KOPT-K1 (cell line): ENCODE measurements around the gene PITHD1.
"Not testable (repeated sequence)": the region's sequence is repeated elsewhere in the genome, so short reads cannot be mapped to it uniquely, and the experiment has no call there.

Source experiments
- H3K27ac ChIP-seq: fragments of 200-600 bp; sonication (generic); 2 replicates; pipeline ENCODE4 v1.5.1; 2016; ENCODE audit warnings: antibody characterized with exemption, mild to moderate bottlenecking, low read depth, low read length; ENCODE audit not compliant: poor library complexity, severe bottlenecking
- H3K36me3 ChIP-seq: fragments of 200-600 bp; sonication (generic); 2 replicates; pipeline ENCODE4 v1.5.1; 2017; ENCODE audit warnings: antibody characterized with exemption, mild to moderate bottlenecking, low read length, moderate library complexity; ENCODE audit not compliant: insufficient read depth
- H3K9me3 ChIP-seq: fragments of 200-600 bp; sonication (generic); 2 replicates; pipeline ENCODE4 v1.5.1; 2017; ENCODE audit warnings: antibody characterized with exemption, low read length, mild to moderate bottlenecking; ENCODE audit not compliant: insufficient read depth, poor library complexity, severe bottlenecking

The PITHD1 gene

GRCh38 chr1:23777979-23778814, at the start of gene PITHD1:
Gene PITHD1, plus strand, starts transcription at chr1:23778418. Its CDS starts 98 bp downstream, at chr1:23778516.
- Histone ChIP-seq H3K9me3 (no peaks in the 10 kb centered on the region), H3K36me3 (peaks cover 30% of the 10 kb centered on the region), H3K27ac (peak within 1 kb of the TSS; percentile 74)

- H3K27ac ChIP-seq: no peak overlapping the region
- no peaks in the 10 kb centered on the region for H3K9me3 ChIP-seq
- no peaks in the 10 kb centered on the region for H3K36me3 ChIP-seq
Measured at GRCh38 chr1:23732363-23733224, 45.6 kb upstream of the PITHD1 start.

GRCh38 chr1:23733281-23733680, 44.9 kb upstream of the PITHD1 start:
- not testable (repeated sequence) for H3K36me3 ChIP-seq, H3K27ac ChIP-seq, H3K9me3 ChIP-seq

GRCh38 chr1:23736437-23737134, 41.6 kb upstream of the PITHD1 start:
- no peak overlapping the region for H3K27ac ChIP-seq
- no peaks in the 10 kb centered on the region for H3K9me3 ChIP-seq
- no peaks in the 10 kb centered on the region for H3K36me3 ChIP-seq

- H3K27ac ChIP-seq: no peak overlapping the region
- no peaks in the 10 kb centered on the region for H3K9me3 ChIP-seq
- H3K36me3 ChIP-seq: peaks cover 10% of the 10 kb centered on the region
Measured at GRCh38 chr1:23741609-23742008, 36.6 kb upstream of the PITHD1 start.

GRCh38 chr1:23742670-23743286, 35.4 kb upstream of the PITHD1 start:
- Histone ChIP-seq H3K9me3 (no peaks in the 10 kb centered on the region), H3K36me3 (peaks cover 21% of the 10 kb centered on the region), H3K27ac (peak overlapping the region; percentile 77)

- no peaks in the 10 kb centered on the region for H3K9me3 ChIP-seq
Measured at GRCh38 chr1:23743287-23744152, 34.7 kb upstream of the PITHD1 start, which contains the start of gene ELOA. Gene ELOA, plus strand, starts transcription at chr1:23743471. Its CDS starts 33 bp downstream, at chr1:23743504.

GRCh38 chr1:23745515-23745914, 32.7 kb upstream of the PITHD1 start:
- Histone ChIP-seq H3K27ac (no peak overlapping the region), H3K9me3 (no peaks in the 10 kb centered on the region), H3K36me3 (peaks cover 49% of the 10 kb centered on the region)

More at GRCh38 chr1:23743287-23744152, 34.7 kb upstream of the PITHD1 start, which contains the start of gene ELOA:
- Histone ChIP-seq H3K27ac (peak within 1 kb of the TSS; percentile 77), H3K36me3 (peaks cover 29% of the 10 kb centered on the region)

GRCh38 chr1:23748016-23748415, 30.2 kb upstream of the PITHD1 start:
- Histone ChIP-seq H3K9me3 (no peaks in the 10 kb centered on the region), H3K27ac (no peak overlapping the region), H3K36me3 (peaks cover 74% of the 10 kb centered on the region)

- H3K27ac ChIP-seq: no peak overlapping the region
- H3K36me3 ChIP-seq: peaks cover 100% of the 10 kb centered on the region
- H3K9me3 ChIP-seq: no peaks in the 10 kb centered on the region
Measured at GRCh38 chr1:23751050-23751814, 27.0 kb upstream of the PITHD1 start.

GRCh38 chr1:23751815-23752200, 26.4 kb upstream of the PITHD1 start:
- peaks cover 100% of the 10 kb centered on the region for H3K36me3 ChIP-seq

GRCh38 chr1:23752909-23753308, 25.3 kb upstream of the PITHD1 start:
- Histone ChIP-seq H3K36me3 (peaks cover 100% of the 10 kb centered on the region), H3K9me3 (no peaks in the 10 kb centered on the region), H3K27ac (no peak overlapping the region)

More at GRCh38 chr1:23751815-23752200, 26.4 kb upstream of the PITHD1 start:
- no peaks in the 10 kb centered on the region for H3K9me3 ChIP-seq
- H3K27ac ChIP-seq: no peak overlapping the region

- no peak overlapping the region for H3K27ac ChIP-seq
- no peaks in the 10 kb centered on the region for H3K9me3 ChIP-seq
- peaks cover 98% of the 10 kb centered on the region for H3K36me3 ChIP-seq
Measured at GRCh38 chr1:23756676-23757075, 21.5 kb upstream of the PITHD1 start.
